IMR-90 (cell line): ENCODE measurements around the gene FGGY.

ENCODE experiments used
- CEBPB ChIP-seq: IDR thresholded peaks from 2 replicates; pipeline ENCODE4 v1.6.1; 2012; ENCODE audit warnings: low read depth, low read length, improper control_type of control experiment
- CHD1 ChIP-seq: IDR thresholded peaks from 2 replicates; pipeline ENCODE4 v1.6.1; 2012; ENCODE audit warnings: low read depth, low read length, improper control_type of control experiment
- CTCF ChIP-seq: conservative IDR thresholded peaks from 2 replicates; pipeline ENCODE4 v1.5.1; 2012; ENCODE audit warnings: mild to moderate bottlenecking, low read depth, low read length, improper control_type of control experiment
- FOS ChIP-seq: fragments of 150-350 bp; IDR thresholded peaks from 2 replicates; pipeline ENCODE4 v1.6.1; 2016; ENCODE audit warnings: low read depth, low read length
- MAFK ChIP-seq: IDR thresholded peaks from 2 replicates; pipeline ENCODE4 v1.6.1; 2012; ENCODE audit warnings: low read depth, low read length, improper control_type of control experiment
- MXI1 ChIP-seq: IDR thresholded peaks from 2 replicates; pipeline ENCODE4 v1.6.1; 2012; ENCODE audit warnings: low read depth, mild to moderate bottlenecking, low read length, moderate library complexity, borderline replicate concordance
- NFE2L2 ChIP-seq: fragments of 150-350 bp; IDR thresholded peaks from 2 replicates; pipeline ENCODE4 v1.6.1; 2016; ENCODE audit warnings: low read depth, mild to moderate bottlenecking, low read length
- POLR2A ChIP-seq: IDR thresholded peaks from 2 replicates; pipeline ENCODE4 v1.6.1; 2012; ENCODE audit warnings: mild to moderate bottlenecking, low read depth, low read length
- RAD21 ChIP-seq: IDR thresholded peaks from 2 replicates; pipeline ENCODE4 v1.6.1; 2012; ENCODE audit warnings: low read length, improper control_type of control experiment
- RCOR1 ChIP-seq: IDR thresholded peaks from 2 replicates; pipeline ENCODE4 v1.6.1; 2012; ENCODE audit warnings: mild to moderate bottlenecking, low read length, improper control_type of control experiment; ENCODE audit not compliant: insufficient replicate concordance
- RFX5 ChIP-seq: IDR thresholded peaks from 2 replicates; pipeline ENCODE4 v1.8.0; 2012; ENCODE audit warnings: low read depth, mild to moderate bottlenecking, low read length, moderate library complexity
- SMC3 ChIP-seq: fragments of 150-350 bp; IDR thresholded peaks from 2 replicates; pipeline ENCODE4 v1.6.1; 2016; ENCODE audit warnings: low read depth, mild to moderate bottlenecking, antibody characterized with exemption, low read length, moderate library complexity
- USF2 ChIP-seq: fragments of 150-350 bp; IDR thresholded peaks from 2 replicates; pipeline ENCODE4 v1.6.1; 2017; ENCODE audit warnings: mild to moderate bottlenecking, antibody characterized with exemption, low read length, low read depth

DNA sequence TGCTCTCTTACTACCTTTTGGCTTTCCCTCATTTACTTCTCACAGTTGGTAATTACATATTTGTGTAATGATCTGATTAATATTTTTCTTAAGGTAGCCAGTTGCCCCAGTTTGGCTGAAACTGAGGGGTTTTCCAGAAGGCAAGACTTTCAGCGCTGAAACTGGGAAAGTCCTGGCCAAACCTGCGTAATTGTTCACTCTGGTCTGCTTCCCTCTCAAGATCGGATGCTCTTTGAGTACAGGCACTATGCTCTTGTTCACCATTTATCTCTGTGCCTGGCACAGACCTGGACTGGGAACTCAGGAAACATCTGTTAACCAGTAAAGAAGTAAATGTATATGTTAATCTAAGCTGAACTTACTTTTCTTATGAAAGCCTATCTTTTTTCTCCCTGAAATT lies 308.3 kb downstream of the FGGY start:
- TF ChIP-seq SMC3 (no peak), CTCF (no peak), POLR2A (no peak), MXI1 (no peak), RFX5 (no peak), CEBPB (no peak), RCOR1 (no peak), USF2 (no peak), RAD21 (no peak), CHD1 (no peak), NFE2L2 (no peak), MAFK (no peak), FOS (no peak)
